MG63 (cell line): ENCODE results near the gene DNAJA4. TPM values are rescaled to one million over a fixed set of nuclear protein-coding genes. Genes with fewer than 3 reads are reported as not detected.

ENCODE experiments used
- DNase-seq: peaks from one replicate; pipeline ENCODE4 v3.0.0-alpha.2; 2020
- H3K27me3 ChIP-seq: fragments of 250-450 bp; sonication (Bioruptor Pico); 2 replicates; pipeline ENCODE4 v1.5.1; 2020; ENCODE audit warnings: mild to moderate bottlenecking, moderate library complexity
- H3K36me3 ChIP-seq: fragments of 250-450 bp; sonication (Bioruptor Pico); 2 replicates; pipeline ENCODE4 v1.5.1; 2020; ENCODE audit warnings: mild to moderate bottlenecking, moderate library complexity
- H3K4me3 ChIP-seq: fragments of 250-450 bp; sonication (Bioruptor Pico); 2 replicates; pipeline ENCODE4 v1.5.1; 2020; ENCODE audit warnings: mild to moderate bottlenecking, moderate library complexity
- H3K9me3 ChIP-seq: fragments of 250-450 bp; sonication (Bioruptor Pico); 2 replicates; pipeline ENCODE4 v1.5.1; 2020; ENCODE audit warnings: mild to moderate bottlenecking, moderate library complexity
- total RNA-seq: library from RNA; depleted of rRNA; stranded (reverse); fragments of >200 nt; shearing (Covaris generic); gene quantifications from 2 replicates; pipeline ENCODE4 v1.2.3, GENCODE V29; 2014; ENCODE audit warnings: low replicate concordance

Gene DNAJA4
- total RNA-seq, 1 experiment from 2014 or later = not detected

DNA sequence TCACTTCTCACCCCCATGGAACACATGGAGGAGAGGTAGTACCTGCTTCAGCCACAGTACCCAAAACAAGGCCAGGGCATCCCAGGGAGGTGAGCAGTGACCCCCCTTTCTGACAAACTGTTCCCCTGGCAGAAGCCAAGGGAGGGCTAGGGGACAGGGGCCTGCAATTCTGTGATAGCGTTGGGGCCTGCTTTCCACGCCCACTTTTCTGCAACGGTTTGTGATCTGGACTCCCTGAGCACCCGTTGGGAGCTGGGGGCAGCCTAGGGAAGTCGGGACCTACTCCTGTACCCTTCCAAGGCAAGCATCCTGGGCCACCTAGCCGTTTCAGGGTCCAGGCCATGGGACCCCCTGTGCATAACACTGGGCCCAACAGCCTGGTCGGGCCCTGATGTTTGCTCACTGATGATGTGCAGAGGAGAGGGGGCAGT, 996 bp upstream of the DNAJA4 start:
- no peaks in the 10 kb centered on the region for H3K36me3 ChIP-seq
- H3K4me3 ChIP-seq = no peak overlapping the region
- DNase-seq = no peak
- no peaks in the 10 kb centered on the region for H3K27me3 ChIP-seq
- H3K9me3 ChIP-seq = no peaks in the 10 kb centered on the region

GRCh38 chr15:78263907-78264303, 457 bp upstream of the DNAJA4 start:
- H3K36me3 ChIP-seq = no peaks in the 10 kb centered on the region
- no peak overlapping the region for H3K4me3 ChIP-seq
- no peak for DNase-seq

DNA sequence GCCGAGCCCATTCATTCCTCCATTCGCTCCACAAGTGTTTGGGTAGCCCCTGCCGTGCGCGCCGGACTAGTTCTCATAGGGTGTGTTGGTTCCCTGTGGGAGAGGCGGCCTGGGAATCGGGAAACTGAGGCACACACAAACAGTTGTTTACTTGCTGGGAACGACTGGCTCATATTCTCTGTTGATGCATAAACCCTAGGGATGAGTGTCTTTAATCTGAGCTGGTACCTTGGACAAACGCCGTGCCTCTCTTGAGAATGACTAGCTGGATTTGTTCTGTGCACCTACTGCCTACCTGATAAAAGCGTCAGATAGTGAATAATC, 737 bp downstream of the DNAJA4 start:
- H3K9me3 ChIP-seq = no peaks in the 10 kb centered on the region
- no peaks in the 10 kb centered on the region for H3K36me3 ChIP-seq
- no peaks in the 10 kb centered on the region for H3K27me3 ChIP-seq
- H3K4me3 ChIP-seq = no peak overlapping the region
- no peak for DNase-seq

More at GRCh38 chr15:78263907-78264303, 457 bp upstream of the DNAJA4 start:
- no peaks in the 10 kb centered on the region for H3K27me3 ChIP-seq
- no peaks in the 10 kb centered on the region for H3K9me3 ChIP-seq

GRCh38 chr15:78265752-78266224, 1.4 kb downstream of the DNAJA4 start:
- Histone ChIP-seq H3K27me3 (no peaks in the 10 kb centered on the region), H3K36me3 (no peaks in the 10 kb centered on the region), H3K9me3 (no peaks in the 10 kb centered on the region), H3K4me3 (no peak overlapping the region)
- no peak for DNase-seq

- DNase-seq = no peak
- Histone ChIP-seq H3K36me3 (no peaks in the 10 kb centered on the region), H3K9me3 (no peaks in the 10 kb centered on the region), H3K4me3 (no peak overlapping the region), H3K27me3 (no peaks in the 10 kb centered on the region)
These were observed 1.9 kb downstream of the DNAJA4 start for GRCh38 chr15:78266229-78266628.

DNA sequence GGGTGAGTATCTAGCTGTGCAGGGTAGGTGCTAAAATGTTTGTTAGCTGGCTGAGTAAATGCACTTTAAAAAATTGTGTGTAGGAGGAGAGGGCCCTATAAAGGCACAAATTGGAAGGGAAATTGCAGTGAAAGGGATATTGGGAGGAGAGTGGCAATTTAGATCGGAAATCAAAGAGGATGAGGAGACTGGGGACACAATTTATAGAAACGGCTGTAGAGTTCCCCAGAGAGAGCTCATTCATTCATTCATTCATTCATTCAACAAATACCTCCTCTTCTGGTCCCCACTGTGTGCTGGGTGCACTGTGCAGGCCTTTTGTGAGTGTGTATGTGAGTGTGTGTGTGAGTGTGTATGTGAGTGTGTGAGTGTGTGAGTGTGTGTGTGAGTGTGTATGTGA, 2.4 kb downstream of the DNAJA4 start:
- DNase-seq = no peak
- Histone ChIP-seq H3K9me3 (no peaks in the 10 kb centered on the region), H3K36me3 (no peaks in the 10 kb centered on the region), H3K4me3 (no peak overlapping the region), H3K27me3 (no peaks in the 10 kb centered on the region)

DNA sequence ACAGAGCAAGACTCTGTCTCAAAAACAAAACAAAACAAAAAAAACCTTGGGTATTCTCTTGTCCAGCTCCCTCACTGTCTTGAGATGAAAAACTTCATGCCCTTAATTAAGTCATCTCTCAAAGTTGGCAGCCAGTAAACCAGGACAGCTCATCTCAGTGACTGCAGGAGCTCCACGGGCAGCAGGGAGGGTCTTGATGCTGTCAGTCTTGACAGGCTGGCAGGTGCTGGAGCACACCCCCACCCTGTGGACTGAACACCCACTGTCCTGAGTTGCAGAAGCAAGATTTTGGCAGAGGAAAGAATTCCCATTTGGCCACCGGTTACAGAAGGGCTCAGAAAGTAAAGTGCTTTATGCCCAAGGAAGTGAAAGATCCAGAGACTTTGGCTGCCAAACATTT, 8.0 kb downstream of the DNAJA4 start:
- DNase-seq = peak; percentile 26
- Histone ChIP-seq H3K4me3 (no peak overlapping the region), H3K36me3 (no peaks in the 10 kb centered on the region), H3K27me3 (no peaks in the 10 kb centered on the region), H3K9me3 (no peaks in the 10 kb centered on the region)

- Histone ChIP-seq H3K27me3 (no peaks in the 10 kb centered on the region), H3K9me3 (no peaks in the 10 kb centered on the region), H3K4me3 (no peak overlapping the region), H3K36me3 (no peaks in the 10 kb centered on the region; the same call in 1 of the 2 replicates)
- DNase-seq = no peak
These were observed 8.4 kb downstream of the DNAJA4 start for GRCh38 chr15:78272776-78273175.

- no peak for DNase-seq
- peaks cover 4% of the 10 kb centered on the region for H3K36me3 ChIP-seq
- no peaks in the 10 kb centered on the region for H3K27me3 ChIP-seq
- no peaks in the 10 kb centered on the region for H3K9me3 ChIP-seq
- no peak overlapping the region for H3K4me3 ChIP-seq
These were observed 10.6 kb downstream of the DNAJA4 start for GRCh38 chr15:78274994-78275393.

GRCh38 chr15:78276064-78276943, 11.9 kb downstream of the DNAJA4 start:
- Histone ChIP-seq H3K27me3 (no peaks in the 10 kb centered on the region), H3K36me3 (peaks cover 4% of the 10 kb centered on the region), H3K9me3 (no peaks in the 10 kb centered on the region), H3K4me3 (no peak overlapping the region)
- no peak for DNase-seq

DNA sequence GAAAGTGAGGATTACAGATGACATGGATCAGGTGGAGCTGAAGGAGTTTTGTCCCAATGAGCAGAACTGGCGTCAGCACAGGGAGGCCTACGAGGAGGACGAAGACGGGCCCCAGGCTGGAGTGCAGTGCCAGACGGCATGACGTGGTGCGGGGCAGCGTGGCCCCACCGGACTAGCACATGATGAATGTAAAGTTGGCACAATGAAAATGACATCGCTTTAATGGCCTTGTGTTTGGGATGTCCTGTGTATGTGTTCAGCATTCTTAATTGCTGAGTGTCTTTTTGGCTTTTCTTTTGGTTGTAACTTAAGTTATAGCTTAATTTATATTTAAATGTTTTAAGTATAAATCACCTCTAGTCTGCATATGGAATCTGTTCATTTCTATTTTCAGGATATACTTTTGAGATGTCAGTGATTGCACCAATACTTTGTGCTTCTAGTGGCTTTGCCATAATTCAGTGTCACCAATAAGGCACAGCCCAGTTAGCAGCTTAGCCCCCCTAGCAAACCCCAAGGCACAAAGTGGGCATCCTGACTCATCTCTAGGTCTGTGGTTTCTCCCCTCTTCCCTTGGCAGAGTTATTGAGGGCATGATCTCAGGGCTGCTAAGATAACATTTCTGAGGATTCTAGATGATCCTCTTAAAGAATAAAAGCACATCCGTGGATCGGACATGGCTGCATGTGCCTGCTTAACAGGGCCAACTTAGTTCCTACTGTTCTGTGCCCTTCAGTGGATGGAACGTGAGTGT, 16.1 kb downstream of the DNAJA4 start:
- Histone ChIP-seq H3K4me3 (no peak overlapping the region), H3K9me3 (no peaks in the 10 kb centered on the region), H3K27me3 (no peaks in the 10 kb centered on the region), H3K36me3 (peaks cover 39% of the 10 kb centered on the region)
- DNase-seq = peak; percentile 50

- Histone ChIP-seq H3K27me3 (no peaks in the 10 kb centered on the region), H3K36me3 (peaks cover 47% of the 10 kb centered on the region), H3K9me3 (no peaks in the 10 kb centered on the region), H3K4me3 (no peak overlapping the region)
- DNase-seq = no peak
These were observed 18.0 kb downstream of the DNAJA4 start for GRCh38 chr15:78282324-78282723.

DNA sequence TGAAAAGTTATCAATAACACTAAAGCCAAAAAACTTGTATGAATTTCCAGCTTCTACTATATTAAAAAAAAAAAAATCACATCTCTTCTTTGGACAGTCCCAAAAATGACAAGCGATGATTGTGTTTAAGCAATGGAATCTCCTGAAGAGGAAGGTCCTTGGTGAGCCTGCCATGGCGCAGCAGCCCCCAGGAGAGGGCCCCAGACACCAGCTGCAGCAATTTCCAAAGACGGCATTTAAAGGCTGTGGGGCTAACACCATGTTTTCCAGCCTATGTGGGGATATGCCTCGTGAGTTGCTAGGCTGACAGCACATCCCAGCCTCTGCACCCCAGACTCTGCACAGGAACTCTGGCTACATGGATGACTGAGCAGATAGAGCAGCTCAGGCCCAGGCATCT, 20.4 kb downstream of the DNAJA4 start:
- peaks cover 59% of the 10 kb centered on the region for H3K36me3 ChIP-seq

DNA sequence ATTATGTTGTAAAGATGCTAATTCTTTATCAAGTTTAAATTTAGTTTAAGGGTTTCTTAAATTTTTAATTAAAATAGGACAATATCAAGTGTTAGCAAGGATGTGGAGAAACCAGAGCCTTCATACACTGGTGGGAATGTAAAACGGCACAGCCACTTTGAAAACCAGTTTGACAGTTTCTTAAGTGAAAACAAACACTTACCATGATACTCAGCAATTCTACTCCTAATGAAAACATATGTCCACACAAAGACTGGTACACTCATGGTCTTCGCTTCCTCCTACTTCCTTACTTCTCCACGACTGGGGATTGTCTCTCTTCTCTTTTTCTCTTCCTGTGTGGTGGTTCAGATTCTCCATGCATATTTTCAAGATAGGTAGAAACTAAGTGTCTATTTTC, 25.9 kb downstream of the DNAJA4 start:
- H3K36me3 ChIP-seq = peaks cover 67% of the 10 kb centered on the region
- no peaks in the 10 kb centered on the region for H3K9me3 ChIP-seq
- H3K27me3 ChIP-seq = no peaks in the 10 kb centered on the region
- no peak for DNase-seq
- no peak overlapping the region for H3K4me3 ChIP-seq

More for the DNA sequence above, 20.4 kb downstream of the DNAJA4 start:
- Histone ChIP-seq H3K4me3 (no peak overlapping the region), H3K9me3 (no peaks in the 10 kb centered on the region), H3K27me3 (no peaks in the 10 kb centered on the region)
- DNase-seq = no peak

- Histone ChIP-seq H3K36me3 (peaks cover 62% of the 10 kb centered on the region), H3K9me3 (no peaks in the 10 kb centered on the region), H3K27me3 (no peaks in the 10 kb centered on the region), H3K4me3 (no peak overlapping the region)
- no peak for DNase-seq
These were observed 26.7 kb downstream of the DNAJA4 start for GRCh38 chr15:78291052-78291451.

DNA sequence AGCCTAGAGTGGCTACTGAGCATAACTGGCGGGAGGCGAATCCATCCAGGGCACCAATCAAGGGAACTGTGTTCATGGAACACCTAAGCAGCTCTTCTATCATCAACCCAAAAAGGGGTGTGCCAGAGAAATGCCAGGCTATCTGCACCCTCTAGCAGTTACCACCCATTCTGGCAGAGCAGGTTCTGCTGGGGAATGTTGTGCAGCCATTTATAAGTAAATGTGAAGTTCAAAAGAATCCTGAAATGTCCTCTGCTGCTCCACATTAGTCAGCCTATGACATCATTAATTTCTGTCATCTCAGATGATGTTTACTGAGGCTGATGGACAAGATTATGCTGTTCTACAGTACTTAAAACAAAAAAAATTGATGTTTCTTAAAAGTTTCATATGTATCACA, 27.3 kb downstream of the DNAJA4 start:
- no peak for DNase-seq
- Histone ChIP-seq H3K4me3 (no peak overlapping the region), H3K27me3 (no peaks in the 10 kb centered on the region), H3K36me3 (peaks cover 62% of the 10 kb centered on the region), H3K9me3 (no peaks in the 10 kb centered on the region)

DNA sequence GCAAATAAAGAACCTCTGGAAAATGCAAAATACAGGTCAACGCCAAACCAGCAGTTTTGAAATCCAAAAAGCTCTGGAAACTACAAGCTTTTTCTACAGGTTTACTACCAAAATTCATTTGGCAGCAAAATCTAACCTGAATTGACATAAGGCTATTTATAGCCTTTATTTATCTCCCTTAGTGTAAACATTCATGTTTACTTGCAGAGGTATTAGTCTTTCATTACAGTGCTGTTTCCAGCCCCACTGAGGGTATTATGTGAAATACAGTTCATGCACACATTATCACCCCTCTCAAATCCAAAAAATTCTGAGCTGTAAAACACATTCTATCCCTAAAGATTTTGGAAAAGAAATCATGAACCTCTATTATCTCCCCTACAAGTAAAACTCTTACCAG, 27.9 kb downstream of the DNAJA4 start:
- no peaks in the 10 kb centered on the region for H3K27me3 ChIP-seq
- H3K36me3 ChIP-seq = peaks cover 57% of the 10 kb centered on the region
- DNase-seq = no peak
- H3K9me3 ChIP-seq = no peaks in the 10 kb centered on the region
- no peak overlapping the region for H3K4me3 ChIP-seq
